ENCODE data around the gene TMCO4.

Gene TMCO4

GRCh38 chr1:19835578-19835977, 35.9 kb upstream of the TMCO4 start:
- DNase-seq (ENCODE audit: extremely low read depth, low read depth) = no peak
- TF ChIP-seq CTCF (IDR thresholded peaks at IDR 0.05; ENCODE audit: low read depth, low read length) = no peak

- TF ChIP-seq CTCF (IDR thresholded peaks at IDR 0.05; ENCODE audit: low read depth, low read length) = no peak
- no peak for DNase-seq (ENCODE audit: extremely low read depth, low read depth)
Observed at GRCh38 chr1:19831441-19831840, 31.7 kb upstream of the TMCO4 start.

- TF ChIP-seq CTCF (IDR thresholded peaks at IDR 0.05; ENCODE audit: low read depth, low read length) = no peak
- DNase-seq (ENCODE audit: extremely low read depth, low read depth) = no peak
Observed at GRCh38 chr1:19828546-19828945, 28.8 kb upstream of the TMCO4 start.

- no peak for DNase-seq (ENCODE audit: extremely low read depth, low read depth)
- no peak for TF ChIP-seq CTCF (IDR thresholded peaks at IDR 0.05; ENCODE audit: low read depth, low read length)
Observed at GRCh38 chr1:19825298-19825697, 25.6 kb upstream of the TMCO4 start.

GRCh38 chr1:19824541-19824940, 24.8 kb upstream of the TMCO4 start:
- DNase-seq (ENCODE audit: extremely low read depth, low read depth) = no peak
- no peak for TF ChIP-seq CTCF (IDR thresholded peaks at IDR 0.05; ENCODE audit: low read depth, low read length)

- no peak for DNase-seq (ENCODE audit: extremely low read depth, low read depth)
- no peak for TF ChIP-seq CTCF (IDR thresholded peaks at IDR 0.05; ENCODE audit: low read depth, low read length)
Observed at GRCh38 chr1:19824036-19824435, 24.3 kb upstream of the TMCO4 start.

GRCh38 chr1:19819701-19820100, 20.0 kb upstream of the TMCO4 start:
- DNase-seq (ENCODE audit: extremely low read depth, low read depth) = no peak
- no peak for TF ChIP-seq CTCF (IDR thresholded peaks at IDR 0.05; ENCODE audit: low read depth, low read length)
